Chondrocyte (in vitro differentiated cells): Measurements from ENCODE around the gene PLXDC2. TPM values are rescaled to one million over a fixed set of nuclear protein-coding genes. Genes with fewer than 3 reads are reported as not detected.
"Not testable (repeated sequence)": the region's sequence is repeated elsewhere in the genome, so short reads cannot be mapped to it uniquely, and the experiment has no call there.

ENCODE experiments used
- DNase-seq: peaks from one replicate; pipeline ENCODE4 v3.0.0; 2021; ENCODE audit warnings: mixed read lengths, low spot score
- H3K27ac Mint-ChIP-seq: one replicate; pipeline ENCODE4 v1.8.0; 2021; ENCODE audit warnings: mild to moderate bottlenecking, moderate library complexity, mixed read lengths; ENCODE audit not compliant: unreplicated experiment
- H3K27me3 Mint-ChIP-seq: 2 replicates; pipeline ENCODE4 v1.8.0; 2021; ENCODE audit warnings: low read depth, mixed read lengths
- H3K36me3 Mint-ChIP-seq: 2 replicates; pipeline ENCODE4 v1.8.0; 2021; ENCODE audit warnings: low read depth, mixed read lengths
- H3K4me1 Mint-ChIP-seq: 2 replicates; pipeline ENCODE4 v1.8.0; 2021; ENCODE audit warnings: low read depth, mild to moderate bottlenecking, mixed read lengths
- H3K4me3 Mint-ChIP-seq: one replicate; pipeline ENCODE4 v1.8.0; 2021; ENCODE audit warnings: mild to moderate bottlenecking, moderate library complexity, mixed read lengths; ENCODE audit not compliant: unreplicated experiment
- H3K9me3 Mint-ChIP-seq: 2 replicates; pipeline ENCODE4 v1.8.0; 2021; ENCODE audit warnings: low read depth, mixed read lengths
- total RNA-seq: library from RNA; stranded (reverse); gene quantifications from 3 replicates; pipeline ENCODE4 v1.2.1, GENCODE V29; 2021
- TF ChIP-seq, protein P1 (sequence below): fragments of 200-600 bp; sonication (generic); IDR thresholded peaks from 2 replicates; pipeline ENCODE4 v1.5.0; 2021; ENCODE audit warnings: antibody characterized with exemption, mild to moderate bottlenecking, moderate library complexity

PLXDC2 gene
- total RNA-seq, 1 donor from 2014 or later: 88.5 TPM

GRCh38 chr10:20041931-20042330 is 225.7 kb downstream of the PLXDC2 start:
- Mint-ChIP-seq H3K9me3 (no peaks in the 10 kb centered on the region), H3K27ac (no peak overlapping the region), H3K36me3 (peaks cover 2% of the 10 kb centered on the region), H3K4me1 (peaks cover 29% of the 10 kb centered on the region), H3K27me3 (no peaks in the 10 kb centered on the region), H3K4me3 (no peak overlapping the region)
- no peak for DNase-seq
- TF ChIP-seq, protein P1, sequence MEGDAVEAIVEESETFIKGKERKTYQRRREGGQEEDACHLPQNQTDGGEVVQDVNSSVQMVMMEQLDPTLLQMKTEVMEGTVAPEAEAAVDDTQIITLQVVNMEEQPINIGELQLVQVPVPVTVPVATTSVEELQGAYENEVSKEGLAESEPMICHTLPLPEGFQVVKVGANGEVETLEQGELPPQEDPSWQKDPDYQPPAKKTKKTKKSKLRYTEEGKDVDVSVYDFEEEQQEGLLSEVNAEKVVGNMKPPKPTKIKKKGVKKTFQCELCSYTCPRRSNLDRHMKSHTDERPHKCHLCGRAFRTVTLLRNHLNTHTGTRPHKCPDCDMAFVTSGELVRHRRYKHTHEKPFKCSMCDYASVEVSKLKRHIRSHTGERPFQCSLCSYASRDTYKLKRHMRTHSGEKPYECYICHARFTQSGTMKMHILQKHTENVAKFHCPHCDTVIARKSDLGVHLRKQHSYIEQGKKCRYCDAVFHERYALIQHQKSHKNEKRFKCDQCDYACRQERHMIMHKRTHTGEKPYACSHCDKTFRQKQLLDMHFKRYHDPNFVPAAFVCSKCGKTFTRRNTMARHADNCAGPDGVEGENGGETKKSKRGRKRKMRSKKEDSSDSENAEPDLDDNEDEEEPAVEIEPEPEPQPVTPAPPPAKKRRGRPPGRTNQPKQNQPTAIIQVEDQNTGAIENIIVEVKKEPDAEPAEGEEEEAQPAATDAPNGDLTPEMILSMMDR: no peak

- not testable (repeated sequence) for H3K27ac Mint-ChIP-seq
Measured at GRCh38 chr10:20045100-20045499, 228.9 kb downstream of the PLXDC2 start.

GRCh38 chr10:20048161-20048560 is 231.9 kb downstream of the PLXDC2 start:
- TF ChIP-seq, protein P1: no peak
- peaks cover 24% of the 10 kb centered on the region for H3K36me3 Mint-ChIP-seq
- H3K27ac Mint-ChIP-seq: no peak overlapping the region
- H3K9me3 Mint-ChIP-seq: peaks cover 19% of the 10 kb centered on the region
- no peak for DNase-seq
- H3K27me3 Mint-ChIP-seq: no peaks in the 10 kb centered on the region
- H3K4me3 Mint-ChIP-seq: no peak overlapping the region
- H3K4me1 Mint-ChIP-seq: peaks cover 13% of the 10 kb centered on the region

More at GRCh38 chr10:20045100-20045499, 228.9 kb downstream of the PLXDC2 start:
- not testable (repeated sequence) for H3K27me3 Mint-ChIP-seq, H3K4me3 Mint-ChIP-seq, DNase-seq
- peaks cover 16% of the 10 kb centered on the region for H3K36me3 Mint-ChIP-seq
- peaks cover 29% of the 10 kb centered on the region for H3K4me1 Mint-ChIP-seq
- H3K9me3 Mint-ChIP-seq: peaks cover 11% of the 10 kb centered on the region

GRCh38 chr10:20058135-20058534 is 241.9 kb downstream of the PLXDC2 start:
- peaks cover 2% of the 10 kb centered on the region for H3K9me3 Mint-ChIP-seq
- H3K27ac Mint-ChIP-seq: no peak overlapping the region
- H3K4me3 Mint-ChIP-seq: no peak overlapping the region
- peaks cover 7% of the 10 kb centered on the region for H3K36me3 Mint-ChIP-seq
- peaks cover 15% of the 10 kb centered on the region for H3K4me1 Mint-ChIP-seq
- TF ChIP-seq, protein P1: no peak
- H3K27me3 Mint-ChIP-seq: no peaks in the 10 kb centered on the region
- DNase-seq: no peak

DNA sequence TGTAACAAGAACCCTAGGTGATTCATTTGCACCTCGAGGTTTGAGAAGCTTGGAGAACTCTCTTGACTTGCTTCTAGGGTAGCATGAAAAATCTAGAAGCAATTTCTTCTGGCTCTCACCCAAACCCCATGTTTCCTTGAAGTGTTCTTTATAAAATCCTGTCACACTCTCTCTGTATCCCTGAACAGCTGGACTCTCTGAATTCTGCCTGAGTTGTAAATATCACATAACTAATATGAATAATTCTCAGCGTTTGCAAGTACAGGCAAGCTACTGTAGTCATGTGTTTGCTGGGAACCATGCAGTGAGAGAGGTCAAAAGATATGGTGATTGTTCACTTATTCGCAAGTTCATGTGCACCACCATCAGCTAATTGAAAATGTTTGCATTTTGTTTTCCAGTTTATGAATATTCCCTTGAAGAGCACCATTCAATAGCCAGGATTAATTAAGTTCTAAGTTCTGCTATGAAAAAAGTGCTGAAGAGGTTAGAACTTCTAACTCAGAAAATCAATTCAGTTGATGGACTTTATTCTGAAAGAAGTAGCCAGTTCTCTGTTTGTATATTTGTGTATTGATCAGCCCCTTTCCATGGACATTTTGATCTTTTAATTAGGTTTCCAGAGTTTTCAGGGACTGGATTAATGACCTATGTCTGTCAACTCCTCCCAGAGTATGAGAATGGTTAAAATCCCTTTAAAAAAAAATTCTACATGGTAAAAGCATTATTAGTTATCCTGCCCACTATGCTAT is 243.0 kb downstream of the PLXDC2 start:
- TF ChIP-seq, protein P1: no peak
- no peaks in the 10 kb centered on the region for H3K27me3 Mint-ChIP-seq
- peaks cover 4% of the 10 kb centered on the region for H3K36me3 Mint-ChIP-seq
- no peak for DNase-seq
- peaks cover 15% of the 10 kb centered on the region for H3K4me1 Mint-ChIP-seq
- peaks cover 2% of the 10 kb centered on the region for H3K9me3 Mint-ChIP-seq
- H3K27ac Mint-ChIP-seq: peak overlapping the region; percentile 25
- H3K4me3 Mint-ChIP-seq: no peak overlapping the region

GRCh38 chr10:20065814-20066213 is 249.6 kb downstream of the PLXDC2 start:
- Mint-ChIP-seq H3K36me3 (peaks cover 13% of the 10 kb centered on the region), H3K27me3 (no peaks in the 10 kb centered on the region), H3K9me3 (peaks cover 2% of the 10 kb centered on the region), H3K4me3 (no peak overlapping the region), H3K4me1 (no peaks in the 10 kb centered on the region), H3K27ac (no peak overlapping the region)
- no peak for DNase-seq
- TF ChIP-seq, protein P1: no peak
